GM12874 (cell line): ENCODE data around the gene ADRM1.

Experiments
- CTCF ChIP-seq: IDR thresholded peaks from 2 replicates; pipeline ENCODE4 v1.5.1; 2011; ENCODE audit warnings: low read depth, mild to moderate bottlenecking, control low read depth, low read length, moderate library complexity; ENCODE audit not compliant: insufficient read depth

Gene ADRM1

GRCh38 chr20:62350098-62350628 is 47.4 kb downstream of the ADRM1 start:
- no peak for TF ChIP-seq CTCF

GRCh38 chr20:62350629-62351422 is 48.0 kb downstream of the ADRM1 start:
- TF ChIP-seq CTCF: no peak

GRCh38 chr20:62351469-62352401 is 48.9 kb downstream of the ADRM1 start:
- no peak for TF ChIP-seq CTCF

GRCh38 chr20:62352402-62353288 is 49.8 kb downstream of the ADRM1 start:
- no peak for TF ChIP-seq CTCF

GRCh38 chr20:62353289-62354030 is 50.7 kb downstream of the ADRM1 start:
- no peak for TF ChIP-seq CTCF

GRCh38 chr20:62354031-62354808 is 51.4 kb downstream of the ADRM1 start:
- no peak for TF ChIP-seq CTCF
